GM21367 (cell line): ENCODE measurements around the gene DHRS7B.
"Not testable (repeated sequence)": the region's sequence is repeated elsewhere in the genome, so short reads cannot be mapped to it uniquely, and the experiment has no call there.

ENCODE experiments used
- ATAC-seq: cut with Tn5 transposase; IDR thresholded peaks from one replicate; pipeline ENCODE4 v1.9.1; 2021; ENCODE audit not compliant: unreplicated experiment

DHRS7B gene

GRCh38 chr17:21204935-21205334 is 78.2 kb downstream of the DHRS7B start:
- ATAC-seq: no peak

GRCh38 chr17:21208352-21208751 is 81.6 kb downstream of the DHRS7B start:
- ATAC-seq: no peak

GRCh38 chr17:21209511-21210175 is 82.9 kb downstream of the DHRS7B start:
- ATAC-seq: no peak

- ATAC-seq: no peak
These were observed 83.8 kb downstream of the DHRS7B start for GRCh38 chr17:21210411-21211076.

- ATAC-seq: no peak
These were observed 85.2 kb downstream of the DHRS7B start for GRCh38 chr17:21211825-21212479.

- no peak for ATAC-seq
These were observed 86.3 kb downstream of the DHRS7B start for GRCh38 chr17:21212826-21213637.

GRCh38 chr17:21213638-21214014 is 86.9 kb downstream of the DHRS7B start:
- peak; percentile 7 for ATAC-seq

GRCh38 chr17:21214015-21214776 is 87.4 kb downstream of the DHRS7B start, which contains the start of gene TMEM11:
Gene TMEM11, minus strand, starts transcription at chr17:21214161. Its CDS starts 9 bp downstream, at chr17:21214152.
- peak; percentile 83 for ATAC-seq

GRCh38 chr17:21214777-21215541 is 88.2 kb downstream of the DHRS7B start:
- no peak for ATAC-seq

GRCh38 chr17:21215935-21216334 is 89.2 kb downstream of the DHRS7B start:
- ATAC-seq: no peak

GRCh38 chr17:21217346-21217745 is 90.6 kb downstream of the DHRS7B start:
- ATAC-seq: no peak

- ATAC-seq: no peak
These were observed 91.3 kb downstream of the DHRS7B start for GRCh38 chr17:21218101-21218500.

- ATAC-seq: no peak
These were observed 92.1 kb downstream of the DHRS7B start for GRCh38 chr17:21218831-21219380.

- ATAC-seq: no peak
These were observed 96.3 kb downstream of the DHRS7B start for GRCh38 chr17:21223086-21223485.

- ATAC-seq: not testable (repeated sequence)
These were observed 100.5 kb downstream of the DHRS7B start for GRCh38 chr17:21227277-21227676.

GRCh38 chr17:21228111-21228510 is 101.3 kb downstream of the DHRS7B start:
- no peak for ATAC-seq

- ATAC-seq: no peak
These were observed 102.1 kb downstream of the DHRS7B start for GRCh38 chr17:21228845-21229244.

GRCh38 chr17:21231533-21231932 is 104.8 kb downstream of the DHRS7B start:
- ATAC-seq: no peak

GRCh38 chr17:21232033-21232749 is 105.4 kb downstream of the DHRS7B start:
- ATAC-seq: no peak
